Uterus (tissue), 2 donors: ENCODE results near the gene PI4K2B.

Experiments used
- POLR2A ChIP-seq, 2 donors: fragments of 450-650 bp; IDR thresholded peaks; one replicate each; pipeline ENCODE4 v1.6.1; 2016; ENCODE audit warnings: antibody characterized with exemption in 2 of 2, mild to moderate bottlenecking in 1 of 2, moderate library complexity in 1 of 2
- TF ChIP-seq, protein P1 (sequence below), 4 experiments: fragments of 200-600 bp in 2 of 4; fragments of 450-650 bp in 2 of 4; sonication (generic) in 2 of 4; IDR thresholded peaks; one replicate each; pipeline ENCODE4 v1.5.1; 2016 to 2019; ENCODE audit warnings: antibody characterized with exemption in 4 of 4, mild to moderate bottlenecking in 2 of 4, moderate library complexity in 1 of 4

DNA sequence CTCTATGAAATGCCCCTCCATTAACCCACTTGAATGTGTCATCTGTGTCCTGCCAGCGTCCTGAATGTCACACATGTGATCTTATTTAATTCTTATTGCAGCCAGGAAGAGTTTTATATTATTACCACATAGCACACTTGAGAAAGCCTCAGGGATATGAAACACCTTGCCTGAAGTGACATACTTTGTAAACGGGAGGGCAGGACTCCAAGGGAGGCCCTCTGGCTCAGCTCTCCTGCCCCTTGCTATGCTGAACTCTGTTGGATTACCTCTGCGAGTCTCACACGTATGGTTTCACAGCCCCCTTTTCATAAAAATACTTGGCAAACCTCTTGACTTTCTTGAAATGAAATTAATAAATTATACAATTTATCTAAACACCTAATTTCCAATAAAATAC, 67.6 kb downstream of the PI4K2B start:
- TF ChIP-seq, protein P1, sequence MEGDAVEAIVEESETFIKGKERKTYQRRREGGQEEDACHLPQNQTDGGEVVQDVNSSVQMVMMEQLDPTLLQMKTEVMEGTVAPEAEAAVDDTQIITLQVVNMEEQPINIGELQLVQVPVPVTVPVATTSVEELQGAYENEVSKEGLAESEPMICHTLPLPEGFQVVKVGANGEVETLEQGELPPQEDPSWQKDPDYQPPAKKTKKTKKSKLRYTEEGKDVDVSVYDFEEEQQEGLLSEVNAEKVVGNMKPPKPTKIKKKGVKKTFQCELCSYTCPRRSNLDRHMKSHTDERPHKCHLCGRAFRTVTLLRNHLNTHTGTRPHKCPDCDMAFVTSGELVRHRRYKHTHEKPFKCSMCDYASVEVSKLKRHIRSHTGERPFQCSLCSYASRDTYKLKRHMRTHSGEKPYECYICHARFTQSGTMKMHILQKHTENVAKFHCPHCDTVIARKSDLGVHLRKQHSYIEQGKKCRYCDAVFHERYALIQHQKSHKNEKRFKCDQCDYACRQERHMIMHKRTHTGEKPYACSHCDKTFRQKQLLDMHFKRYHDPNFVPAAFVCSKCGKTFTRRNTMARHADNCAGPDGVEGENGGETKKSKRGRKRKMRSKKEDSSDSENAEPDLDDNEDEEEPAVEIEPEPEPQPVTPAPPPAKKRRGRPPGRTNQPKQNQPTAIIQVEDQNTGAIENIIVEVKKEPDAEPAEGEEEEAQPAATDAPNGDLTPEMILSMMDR (IDR thresholded peaks at IDR 0.05): no peak
- no peak for TF ChIP-seq POLR2A (IDR thresholded peaks at IDR 0.05)
